Psoas muscle (tissue), 8 donors: ENCODE results near the gene TREM2. TPM values are rescaled to one million over a fixed set of nuclear protein-coding genes. Genes with fewer than 3 reads are reported as not detected.

ENCODE experiments used
- ATAC-seq, 4 donors: fragments of 200-7000 bp; cut with Tn5 transposase; one replicate each; pipeline ENCODE4 v1.9.1; 2020; ENCODE audit warnings: moderate library complexity in 3 of 4, mild to moderate bottlenecking in 2 of 4
- DNase-seq, 2 donors: peaks; one replicate each; pipeline ENCODE4 v3.0.0-alpha.2; 2020
- H3K27ac ChIP-seq: fragments of 200-600 bp; one replicate; pipeline ENCODE4 v1.8.0; 2022
- H3K27me3 ChIP-seq, 3 donors: fragments of 200-600 bp in 1 of 3; one replicate each; pipeline versions ENCODE4 v1.6.1 to v1.8.0; 2013 to 2022; ENCODE audit warnings: low read length in 2 of 3, mild to moderate bottlenecking in 2 of 3, moderate library complexity in 1 of 3; ENCODE audit not compliant: insufficient read depth in 3 of 3
- H3K36me3 ChIP-seq, 2 donors: fragments of 200-600 bp in 1 of 2; one replicate each; pipeline versions ENCODE4 v1.6.1 to v1.8.0; 2013 to 2022; ENCODE audit warnings: low read depth in 1 of 2, mild to moderate bottlenecking in 1 of 2, moderate library complexity in 1 of 2; ENCODE audit not compliant: insufficient read depth in 1 of 2
- H3K4me1 ChIP-seq: fragments of 200-600 bp; one replicate; pipeline ENCODE4 v1.8.0; 2022
- H3K4me3 ChIP-seq: fragments of 200-600 bp; one replicate; pipeline ENCODE4 v1.8.0; 2022; ENCODE audit warnings: mild to moderate bottlenecking
- H3K9me3 ChIP-seq: fragments of 200-600 bp; one replicate; pipeline ENCODE4 v1.8.0; 2022
- WGBS, 3 donors: extraction: QIAGEN DNeasy Blood & Tissue Kit; methylation state at CpG; one replicate each; pipeline versions ENCODE4 v1.1.6 to v1.1.7; 2013; 5-methylcytosine and 5-hydroxymethylcytosine counted together
- intact Hi-C, 2 donors: fragments of 100-400 bp; cut with DNase I; formaldehyde crosslinking; loops; one replicate each; pipeline versions ENCODE4 v1.11.0 to v1.14.2; 2022
- polyA plus RNA-seq, 3 donors: library from polyadenylated mRNA; stranded (reverse); fragments of 200-250 nt; gene quantifications; one replicate each; pipeline ENCODE4 v1.2.3, GENCODE V29; 2013
- total RNA-seq, 4 donors: library from RNA; stranded (reverse); fragmentation: NEBNext Ultra II Directional in 2 of 4; extraction: Animal tissue kit (Norgen Biotek cat#: 25700) in 2 of 4; gene quantifications; one replicate each; pipeline versions ENCODE4 v1.2.1 to v1.2.4, GENCODE V29; 2021 to 2023
- TF ChIP-seq, protein P1 (sequence below): fragments of 200-600 bp; IDR thresholded peaks from one replicate; pipeline ENCODE4 v1.8.0; 2022; ENCODE audit warnings: antibody characterized with exemption
- donor health status: healthy with polysubstance abuse.
- donor health status: DM: no; HTN: no; CAD: no; lungs with moderate emphysema.
- donor health status: Bipolar disorder and iron deficiency.
- donor health status: healthy.
- donor health status: DM: yes; HTN: yes; CAD: no.
- donor health status: DM: no; HTN: no; CAD: no.
- donor health status: DM: no; HTN: no; CAD: no.
- donor health status: DM: yes; HTN: yes; CAD: no.

TREM2 gene
- total and polyA plus RNA-seq, 7 donors, result 0.12 to 0.73 (median 0.40) TPM; not detected in 1

DNA sequence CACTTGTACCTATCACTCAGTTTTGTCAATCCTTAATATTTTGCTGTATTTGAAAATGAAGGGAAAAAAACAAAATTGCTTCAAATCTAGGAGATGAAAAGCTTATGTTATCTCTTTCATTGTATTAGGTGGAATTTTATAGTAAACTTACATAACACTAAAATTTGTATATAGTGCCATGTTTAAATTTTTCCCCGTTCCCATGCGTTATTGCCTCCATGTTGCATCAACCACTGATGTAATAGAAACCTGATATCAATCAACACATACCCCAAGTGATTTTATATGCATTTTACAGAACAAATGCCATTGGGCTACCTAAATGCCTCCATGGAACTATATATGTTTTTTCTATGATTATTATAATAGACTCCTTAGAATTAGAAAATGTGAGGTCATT is 14.8 kb upstream of the TREM2 start:
- DNase-seq (no peak), ATAC-seq (no peak)
- H3K27ac ChIP-seq, result no peak overlapping the region
- no peak overlapping the region for H3K4me3 ChIP-seq
- WGBS, 3 donors, result 91 to 93% (median 92%) methylated on average over 2 of the region's 2 CpGs
- no peaks in the 10 kb centered on the region for H3K9me3 ChIP-seq
- no peaks in the 10 kb centered on the region for H3K4me1 ChIP-seq
- intact Hi-C loops, result no loop called here
- TF ChIP-seq, protein P1, sequence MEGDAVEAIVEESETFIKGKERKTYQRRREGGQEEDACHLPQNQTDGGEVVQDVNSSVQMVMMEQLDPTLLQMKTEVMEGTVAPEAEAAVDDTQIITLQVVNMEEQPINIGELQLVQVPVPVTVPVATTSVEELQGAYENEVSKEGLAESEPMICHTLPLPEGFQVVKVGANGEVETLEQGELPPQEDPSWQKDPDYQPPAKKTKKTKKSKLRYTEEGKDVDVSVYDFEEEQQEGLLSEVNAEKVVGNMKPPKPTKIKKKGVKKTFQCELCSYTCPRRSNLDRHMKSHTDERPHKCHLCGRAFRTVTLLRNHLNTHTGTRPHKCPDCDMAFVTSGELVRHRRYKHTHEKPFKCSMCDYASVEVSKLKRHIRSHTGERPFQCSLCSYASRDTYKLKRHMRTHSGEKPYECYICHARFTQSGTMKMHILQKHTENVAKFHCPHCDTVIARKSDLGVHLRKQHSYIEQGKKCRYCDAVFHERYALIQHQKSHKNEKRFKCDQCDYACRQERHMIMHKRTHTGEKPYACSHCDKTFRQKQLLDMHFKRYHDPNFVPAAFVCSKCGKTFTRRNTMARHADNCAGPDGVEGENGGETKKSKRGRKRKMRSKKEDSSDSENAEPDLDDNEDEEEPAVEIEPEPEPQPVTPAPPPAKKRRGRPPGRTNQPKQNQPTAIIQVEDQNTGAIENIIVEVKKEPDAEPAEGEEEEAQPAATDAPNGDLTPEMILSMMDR, result no peak
- H3K27me3 ChIP-seq, result no peaks in the 10 kb centered on the region
- H3K36me3 ChIP-seq, result no peaks in the 10 kb centered on the region

DNA sequence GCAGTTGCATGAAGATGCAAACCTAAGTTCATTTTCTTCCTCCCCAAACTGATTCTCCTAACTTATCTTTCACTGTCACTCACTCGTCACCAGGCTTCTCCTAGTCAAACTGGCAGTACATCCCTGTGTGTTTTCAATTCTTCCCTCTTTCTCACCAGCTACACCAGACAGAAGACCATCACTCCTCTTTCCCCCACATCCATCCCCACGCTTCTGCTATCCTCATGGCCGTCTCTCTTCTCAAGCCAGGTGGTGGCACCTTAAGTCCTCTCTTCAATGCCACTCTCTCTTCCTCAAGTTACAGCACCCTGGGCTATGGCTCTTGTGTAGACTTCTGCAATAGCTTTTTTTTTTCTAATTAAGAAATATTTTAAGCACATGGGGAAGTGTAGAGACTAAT is 14.4 kb upstream of the TREM2 start:
- Histone ChIP-seq H3K36me3 (no peaks in the 10 kb centered on the region), H3K4me1 (no peaks in the 10 kb centered on the region), H3K27me3 (no peaks in the 10 kb centered on the region), H3K9me3 (no peaks in the 10 kb centered on the region), H3K4me3 (no peak overlapping the region), H3K27ac (no peak overlapping the region)
- intact Hi-C loops, result no loop called here
- ATAC-seq (no peak), DNase-seq (no peak)
- TF ChIP-seq, protein P1, result no peak
- WGBS, 3 donors, result 70 to 80% (median 77%) methylated on average over 3 of the region's 3 CpGs

DNA sequence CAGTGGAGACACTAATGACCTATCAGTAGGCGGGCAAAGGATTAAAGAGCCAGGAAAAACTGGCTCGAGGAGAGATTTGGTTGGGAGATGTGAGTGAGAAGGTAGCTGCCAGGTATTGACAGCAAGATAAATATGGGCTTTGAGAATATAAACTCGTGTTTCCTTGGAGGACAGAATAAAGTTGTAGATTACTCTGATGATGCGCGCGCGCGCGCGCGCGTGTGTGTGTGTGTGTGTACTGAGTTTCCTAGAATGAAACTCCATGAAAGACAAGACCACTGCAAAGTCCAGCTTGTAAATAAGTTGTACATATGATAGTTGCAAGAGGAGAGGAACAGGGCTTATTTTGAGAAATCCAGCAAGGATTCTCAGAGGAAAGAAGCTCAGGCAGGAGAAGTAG is 13.3 kb upstream of the TREM2 start:
- TF ChIP-seq, protein P1, result no peak
- no peaks in the 10 kb centered on the region for H3K36me3 ChIP-seq
- intact Hi-C loops, result no loop called here
- no peaks in the 10 kb centered on the region for H3K9me3 ChIP-seq
- no peak for ATAC-seq
- DNase-seq, result no peak
- no peak overlapping the region for H3K4me3 ChIP-seq
- H3K27me3 ChIP-seq, result no peaks in the 10 kb centered on the region
- H3K27ac ChIP-seq, result no peak overlapping the region
- WGBS, 3 donors, result 82 to 90% (median 88%) methylated on average over 12 of the region's 12 CpGs
- H3K4me1 ChIP-seq, result no peaks in the 10 kb centered on the region

DNA sequence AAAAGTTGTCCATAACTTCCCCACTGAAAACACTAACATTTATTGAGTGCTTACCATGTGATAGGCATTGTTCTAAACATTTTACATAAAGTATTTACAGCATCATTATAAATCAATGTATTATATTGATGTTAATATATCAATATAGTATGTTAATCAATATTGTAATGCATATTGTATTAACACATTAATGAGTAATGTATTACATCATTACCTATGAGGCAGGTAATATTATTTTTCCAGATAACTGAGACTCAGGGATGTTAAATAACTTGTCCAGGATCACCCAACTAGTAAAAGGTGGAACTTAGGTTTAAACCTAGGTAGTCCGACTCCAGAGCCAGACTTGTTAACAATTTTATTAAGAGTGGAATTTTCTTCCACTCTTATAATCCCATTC is 12.2 kb upstream of the TREM2 start:
- intact Hi-C loops, result no loop called here
- Histone ChIP-seq H3K36me3 (no peaks in the 10 kb centered on the region), H3K27me3 (no peaks in the 10 kb centered on the region), H3K9me3 (no peaks in the 10 kb centered on the region), H3K4me1 (no peaks in the 10 kb centered on the region), H3K4me3 (no peak overlapping the region), H3K27ac (no peak overlapping the region)
- 79 to 84% (median 83%) methylated on average over 1 of the region's 1 CpG for WGBS, 3 donors
- ATAC-seq (no peak), DNase-seq (no peak)
- TF ChIP-seq, protein P1, result no peak

DNA sequence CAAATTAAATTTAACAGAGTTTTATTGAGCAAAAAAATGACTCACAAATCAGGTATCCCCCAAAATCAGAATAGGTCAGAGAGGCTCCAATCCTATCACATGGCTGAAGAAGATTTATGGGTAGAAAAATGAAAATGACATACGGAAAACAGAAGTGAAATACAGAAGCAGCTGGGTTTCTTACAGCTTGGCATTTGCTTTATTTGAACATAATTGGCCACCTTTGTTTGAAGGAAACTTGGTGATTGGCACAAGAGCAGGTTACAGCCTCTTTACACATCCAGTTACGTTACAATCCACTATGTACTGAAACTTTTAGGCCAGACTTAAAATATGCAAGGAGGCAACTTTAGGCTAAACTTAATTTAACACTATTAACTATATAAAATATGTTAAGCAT is 11.7 kb upstream of the TREM2 start:
- 60 to 85% (median 76%) methylated on average over 2 of the region's 2 CpGs for WGBS, 3 donors
- Histone ChIP-seq H3K27ac (no peak overlapping the region), H3K27me3 (no peaks in the 10 kb centered on the region), H3K36me3 (no peaks in the 10 kb centered on the region), H3K4me3 (no peak overlapping the region), H3K9me3 (no peaks in the 10 kb centered on the region), H3K4me1 (no peaks in the 10 kb centered on the region)
- intact Hi-C loops, result no loop called here
- no peak for DNase-seq
- no peak for ATAC-seq
- TF ChIP-seq, protein P1, result no peak
